ENCODE measurements around the gene MANSC1.
"Not testable (repeated sequence)": the region's sequence is repeated elsewhere in the genome, so short reads cannot be mapped to it uniquely, and the experiment has no call there.

GRCh38 chr12:12310695-12311094 is 39.3 kb downstream of the MANSC1 start:
- not testable (repeated sequence) for TF ChIP-seq POLR2AphosphoS5, CTCF, EP300, POLR2A (IDR thresholded peaks at IDR 0.05)

Measured in sigmoid colon (tissue), 4 donors.